Measurements from ENCODE around the gene SNX10.
"Not testable (repeated sequence)": the region's sequence is repeated elsewhere in the genome, so short reads cannot be mapped to it uniquely, and the experiment has no call there.

DNA sequence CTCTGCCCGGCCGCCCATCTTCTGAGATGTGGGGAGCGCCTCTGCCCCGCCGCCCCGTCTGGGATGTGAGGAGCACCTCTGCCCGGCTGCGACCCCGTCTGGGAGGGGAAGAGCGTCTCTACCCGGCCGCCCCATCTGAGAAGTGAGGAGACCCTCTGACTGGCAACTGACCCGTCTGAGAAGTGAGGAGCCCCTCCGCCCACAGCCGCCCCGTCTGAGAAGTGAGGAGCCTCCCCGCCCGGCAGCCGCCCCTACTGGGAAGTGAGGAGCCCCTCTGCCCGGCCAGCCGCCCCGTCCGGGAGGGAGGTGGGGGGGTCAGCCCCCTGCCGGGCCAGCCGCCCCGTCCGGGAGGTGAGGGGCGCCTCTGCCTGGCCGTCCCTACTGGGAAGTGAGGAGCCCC lies 29.8 kb upstream of the SNX10 start:
- TF ChIP-seq, protein P1, sequence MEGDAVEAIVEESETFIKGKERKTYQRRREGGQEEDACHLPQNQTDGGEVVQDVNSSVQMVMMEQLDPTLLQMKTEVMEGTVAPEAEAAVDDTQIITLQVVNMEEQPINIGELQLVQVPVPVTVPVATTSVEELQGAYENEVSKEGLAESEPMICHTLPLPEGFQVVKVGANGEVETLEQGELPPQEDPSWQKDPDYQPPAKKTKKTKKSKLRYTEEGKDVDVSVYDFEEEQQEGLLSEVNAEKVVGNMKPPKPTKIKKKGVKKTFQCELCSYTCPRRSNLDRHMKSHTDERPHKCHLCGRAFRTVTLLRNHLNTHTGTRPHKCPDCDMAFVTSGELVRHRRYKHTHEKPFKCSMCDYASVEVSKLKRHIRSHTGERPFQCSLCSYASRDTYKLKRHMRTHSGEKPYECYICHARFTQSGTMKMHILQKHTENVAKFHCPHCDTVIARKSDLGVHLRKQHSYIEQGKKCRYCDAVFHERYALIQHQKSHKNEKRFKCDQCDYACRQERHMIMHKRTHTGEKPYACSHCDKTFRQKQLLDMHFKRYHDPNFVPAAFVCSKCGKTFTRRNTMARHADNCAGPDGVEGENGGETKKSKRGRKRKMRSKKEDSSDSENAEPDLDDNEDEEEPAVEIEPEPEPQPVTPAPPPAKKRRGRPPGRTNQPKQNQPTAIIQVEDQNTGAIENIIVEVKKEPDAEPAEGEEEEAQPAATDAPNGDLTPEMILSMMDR (conservative IDR thresholded peaks at IDR 0.05 in 1 of 2, IDR thresholded peaks at IDR 0.05 in 1 of 2; ENCODE audit: low read depth in 1 of 2, low read length in 2 of 2) = not testable (repeated sequence)
- not testable (repeated sequence) for TF ChIP-seq EZH2 (IDR thresholded peaks at IDR 0.05; ENCODE audit: low read length, missing control alignments)

All from fibroblast of lung (primary cell).